ENCODE data around the gene STEAP2.

STEAP2 gene

GRCh38 chr7:90210475-90210874 lies 1.1 kb upstream of the STEAP2 start:
- DNase-seq (ENCODE audit: low read depth) = no peak
- no peak for TF ChIP-seq CTCF (IDR thresholded peaks at IDR 0.05; ENCODE audit: low read depth, low read length, missing control alignments)
- no peak overlapping the region for H3K4me3 ChIP-seq (ENCODE audit: low read depth, low read length)

DNA sequence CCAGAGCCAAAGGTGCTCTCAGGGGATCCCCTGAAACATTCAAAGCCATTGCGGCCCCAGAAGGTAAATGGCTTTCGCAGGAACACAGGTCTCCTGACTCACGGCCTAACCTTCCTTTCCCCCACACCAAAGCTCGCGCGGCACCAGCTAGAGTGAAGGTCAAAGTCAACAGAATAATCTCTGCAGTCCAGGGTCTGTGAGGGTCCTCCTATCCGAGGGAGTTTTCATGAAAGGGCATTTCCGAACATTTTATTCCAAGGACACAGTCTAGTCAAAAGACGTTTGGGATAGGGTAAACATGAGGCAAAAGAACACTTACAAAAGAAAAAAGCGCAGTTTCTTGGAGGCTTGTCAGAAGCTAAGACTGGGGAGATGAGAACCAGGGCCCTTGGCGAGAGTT lies 559 bp upstream of the STEAP2 start:
- H3K4me3 ChIP-seq (ENCODE audit: low read depth, low read length) = no peak overlapping the region; the same call in 1 of the 2 replicates
- no peak for DNase-seq (ENCODE audit: low read depth)
- TF ChIP-seq CTCF (IDR thresholded peaks at IDR 0.05; ENCODE audit: low read depth, low read length, missing control alignments) = no peak

GRCh38 chr7:90212149-90212495 lies 582 bp downstream of the STEAP2 start:
- no peak for TF ChIP-seq CTCF (IDR thresholded peaks at IDR 0.05; ENCODE audit: low read depth, low read length, missing control alignments)
- no peak for DNase-seq (ENCODE audit: low read depth)
- H3K4me3 ChIP-seq (ENCODE audit: low read depth, low read length) = peak overlapping the region; percentile 31; the same call in 1 of the 2 replicates

DNA sequence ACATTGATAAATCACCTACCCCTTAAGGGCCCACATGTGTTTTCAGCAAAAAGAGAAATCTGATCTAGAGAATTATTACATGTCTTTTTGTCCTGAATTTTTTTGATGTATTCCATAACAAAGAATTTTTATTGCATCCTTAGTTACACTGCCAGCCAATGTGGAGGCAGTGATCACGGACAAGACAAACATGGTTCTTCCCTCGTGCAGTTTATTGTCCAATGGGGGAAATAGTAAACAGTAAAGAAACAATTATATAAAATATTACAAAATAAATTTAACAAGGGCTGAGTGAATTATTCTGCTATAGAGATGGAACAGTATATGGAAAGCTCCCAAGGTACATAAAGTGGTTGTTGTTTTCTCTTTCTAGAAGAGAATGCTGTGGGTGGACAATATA lies 2.0 kb downstream of the STEAP2 start:
- H3K4me3 ChIP-seq (ENCODE audit: low read depth, low read length) = no peak overlapping the region
- no peak for DNase-seq (ENCODE audit: low read depth)
- TF ChIP-seq CTCF (IDR thresholded peaks at IDR 0.05; ENCODE audit: low read depth, low read length, missing control alignments) = no peak

GRCh38 chr7:90216080-90216674 lies 4.6 kb downstream of the STEAP2 start:
- no peak for TF ChIP-seq CTCF (IDR thresholded peaks at IDR 0.05; ENCODE audit: low read depth, low read length, missing control alignments)
- no peak overlapping the region for H3K4me3 ChIP-seq (ENCODE audit: low read depth, low read length)
- no peak for DNase-seq (ENCODE audit: low read depth)

- no peak for DNase-seq (ENCODE audit: low read depth)
- no peak overlapping the region for H3K4me3 ChIP-seq (ENCODE audit: low read depth, low read length)
- no peak for TF ChIP-seq CTCF (IDR thresholded peaks at IDR 0.05; ENCODE audit: low read depth, low read length, missing control alignments)
Measured at GRCh38 chr7:90216771-90217170, 5.2 kb downstream of the STEAP2 start.

DNA sequence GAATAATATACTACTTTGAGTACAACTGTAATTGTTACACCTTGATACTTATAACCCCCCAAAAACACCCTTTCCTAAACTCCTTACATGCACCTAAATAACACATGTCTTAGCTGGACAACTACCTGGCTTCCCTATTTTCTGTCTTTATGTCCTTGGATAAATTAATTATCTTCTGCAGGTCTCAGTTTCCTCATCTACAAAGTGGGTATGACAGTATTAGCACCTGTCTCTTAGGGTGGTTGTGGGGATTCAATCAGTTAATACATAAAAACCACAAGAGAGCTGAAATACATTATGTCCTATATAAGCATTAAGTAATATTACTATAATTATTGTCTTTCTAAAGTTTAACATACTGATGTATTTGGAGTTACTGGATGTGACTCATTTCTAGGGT lies 10.8 kb downstream of the STEAP2 start:
- no peak for TF ChIP-seq CTCF (IDR thresholded peaks at IDR 0.05; ENCODE audit: low read depth, low read length, missing control alignments)
- no peak for DNase-seq (ENCODE audit: low read depth)
- no peak overlapping the region for H3K4me3 ChIP-seq (ENCODE audit: low read depth, low read length)
